Fibroblast of skin of abdomen (primary cell): ENCODE results near the gene SSPN.

Experiments
- DNase-seq: peaks from one replicate; pipeline ENCODE4 v3.0.0-alpha.2; 2013

SSPN gene

DNA sequence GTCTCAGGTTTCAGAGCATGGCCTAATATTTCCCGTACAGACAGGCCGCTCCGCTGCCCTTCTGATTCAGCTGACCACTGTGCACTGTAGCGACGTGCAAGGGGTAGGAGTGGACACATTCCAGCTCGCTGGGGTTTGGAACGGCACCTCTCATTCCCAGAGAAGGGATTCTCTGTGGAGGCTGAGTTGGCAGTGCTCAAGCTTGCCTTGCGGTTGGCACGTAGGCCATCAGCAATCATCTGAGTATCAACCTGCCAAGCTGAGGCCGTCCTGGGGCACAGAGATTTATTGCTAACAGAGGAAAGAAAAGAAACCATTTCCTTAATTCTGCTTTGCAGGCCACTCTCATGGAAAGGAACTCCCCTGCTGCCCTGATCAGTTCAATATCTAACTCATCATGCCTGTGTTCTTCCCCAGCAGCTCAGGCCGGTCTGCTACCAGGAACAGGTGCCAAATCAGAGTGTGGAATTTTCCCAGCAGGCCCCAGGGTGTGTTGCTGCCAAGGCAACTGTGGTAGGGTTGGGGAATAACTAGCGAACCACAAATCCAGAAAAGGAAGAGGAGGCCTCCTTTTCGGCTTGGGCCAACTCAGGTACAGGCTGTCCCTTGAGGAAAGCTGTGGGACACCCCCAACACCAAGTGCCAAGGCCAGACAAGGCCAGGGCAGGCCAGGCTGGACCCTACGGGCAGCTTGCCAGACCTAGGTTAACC is 92.5 kb downstream of the SSPN start:
- DNase-seq: no peak

DNA sequence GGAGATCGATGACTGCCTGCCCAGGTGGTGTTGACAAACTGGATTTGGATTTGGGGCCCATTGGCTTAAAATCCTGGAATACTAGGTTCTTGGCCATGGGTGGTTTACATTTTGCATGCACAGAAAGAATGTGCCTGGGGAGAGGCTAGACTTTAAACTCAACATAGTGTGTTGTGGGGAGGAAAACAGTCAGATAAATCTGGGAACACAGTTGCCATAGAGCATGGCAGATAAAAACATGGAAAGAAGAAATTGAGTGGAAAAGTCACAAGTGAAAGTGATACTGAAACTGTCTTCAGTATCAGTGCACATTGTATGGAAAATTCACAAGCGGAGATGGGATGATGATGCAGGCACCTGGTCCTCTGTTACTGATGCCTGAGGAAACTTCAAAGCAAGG is 95.2 kb downstream of the SSPN start:
- DNase-seq: no peak

- DNase-seq: no peak
Observed at GRCh38 chr12:26292596-26292995, 97.2 kb downstream of the SSPN start.

DNA sequence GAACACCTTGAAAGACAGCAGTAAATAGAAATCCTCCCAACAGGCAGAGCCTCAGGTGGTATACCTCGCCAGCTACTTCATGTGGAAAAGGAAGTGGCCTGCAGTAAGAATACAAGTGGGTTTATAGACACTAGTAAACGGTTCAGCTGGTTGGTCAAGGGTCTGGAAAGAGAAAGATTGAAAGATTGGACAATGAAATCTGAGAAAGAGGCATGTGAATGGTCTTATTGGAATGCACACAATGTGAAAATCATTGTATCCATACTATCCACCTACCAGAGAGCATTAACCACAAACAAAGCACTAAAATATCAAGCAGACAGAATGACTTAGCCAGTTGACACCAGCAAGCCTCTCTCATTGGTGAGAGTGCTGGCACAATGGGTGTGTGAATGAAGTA is 98.2 kb downstream of the SSPN start:
- DNase-seq: peak; percentile 66

- DNase-seq: no peak
Observed at GRCh38 chr12:26295001-26295400, 99.6 kb downstream of the SSPN start.

- no peak for DNase-seq
Observed at GRCh38 chr12:26297396-26298070, 102.2 kb downstream of the SSPN start.

DNA sequence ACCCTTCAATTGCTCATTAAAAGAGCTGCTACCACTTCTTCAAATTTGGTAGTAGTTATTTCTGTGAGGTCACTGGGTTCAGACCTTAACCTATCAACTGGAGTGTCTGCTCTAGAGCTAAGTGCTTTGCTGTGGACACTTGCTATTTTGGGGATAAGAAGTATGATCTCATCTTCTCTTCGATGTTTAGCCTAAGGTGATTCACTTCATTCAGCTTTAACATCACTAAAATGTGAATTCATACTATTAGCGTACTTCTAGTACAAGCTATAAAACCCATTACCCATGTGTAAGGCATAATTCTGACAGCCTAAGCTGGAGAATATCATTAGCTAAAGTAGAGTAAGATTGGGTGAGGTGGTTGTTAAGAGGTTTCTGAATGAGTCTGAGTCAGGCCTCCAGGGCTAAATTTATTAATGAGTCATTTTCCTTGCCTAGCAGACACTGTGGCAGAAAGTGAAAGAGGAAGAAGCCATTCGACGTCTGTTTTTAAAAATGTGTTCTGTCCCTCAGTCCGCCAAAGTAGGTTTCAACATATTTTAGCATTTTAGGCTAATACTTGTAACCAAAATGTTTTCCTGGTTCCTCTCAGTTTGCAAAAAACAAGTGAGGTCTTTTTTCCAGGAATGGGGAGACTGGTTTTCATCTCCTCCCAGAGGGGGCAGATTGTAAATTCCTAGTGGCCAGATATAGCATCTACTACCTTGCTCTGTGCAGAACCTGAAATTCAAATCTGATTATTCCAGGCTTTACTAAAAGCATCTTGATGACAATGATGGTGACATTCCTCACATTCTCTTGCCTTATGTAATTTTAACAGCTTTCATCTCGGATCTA is 103.6 kb downstream of the SSPN start:
- DNase-seq: peak; percentile 85

- DNase-seq: no peak
Observed at GRCh38 chr12:26299751-26300150, 104.4 kb downstream of the SSPN start.
